Astrocyte (in vitro differentiated cells and primary cell): ENCODE data around the gene NCK2. TPM values are rescaled to one million over a fixed set of nuclear protein-coding genes. Genes with fewer than 3 reads are reported as not detected.

Source experiments
- DNase-seq: peaks from one replicate; pipeline ENCODE4 v3.0.0-alpha.2; 2010; ENCODE audit warnings: low read depth
- FAIRE-seq: peaks from 2 replicates; lab custom pipeline; 2011; peaks lifted over from hg19 to GRCh38; lab: Jason Lieb, UNC
- H2AFZ ChIP-seq: 2 replicates; pipeline ENCODE4 v1.6.0; 2012; ENCODE audit warnings: low read depth, low read length, inconsistent platforms
- H3K27ac ChIP-seq: 2 replicates; pipeline ENCODE4 v1.5.1; 2011; ENCODE audit warnings: low read depth, low read length, inconsistent platforms
- H3K27me3 ChIP-seq: 2 replicates; pipeline ENCODE4 v1.6.0; 2011; ENCODE audit warnings: low read length, inconsistent platforms; ENCODE audit not compliant: insufficient read depth
- H3K36me3 ChIP-seq: 2 replicates; pipeline ENCODE4 v1.5.1; 2011; ENCODE audit warnings: low read length, inconsistent platforms; ENCODE audit not compliant: insufficient read depth
- H3K4me1 ChIP-seq: 2 replicates; pipeline ENCODE4 v1.5.1; 2011; ENCODE audit warnings: low read length, inconsistent platforms; ENCODE audit not compliant: insufficient read depth
- H3K4me2 ChIP-seq: 2 replicates; pipeline ENCODE4 v1.6.0; 2012; ENCODE audit warnings: low read length, inconsistent platforms
- H3K4me3 ChIP-seq: 2 replicates; pipeline ENCODE4 v1.5.1; 2011; ENCODE audit warnings: low read depth, mild to moderate bottlenecking, low read length, inconsistent platforms; ENCODE audit not compliant: insufficient read depth
- H3K79me2 ChIP-seq: 2 replicates; pipeline ENCODE4 v1.6.0; 2012; ENCODE audit warnings: mild to moderate bottlenecking, low read length, inconsistent platforms; ENCODE audit not compliant: insufficient read depth
- H3K9ac ChIP-seq: 2 replicates; pipeline ENCODE4 v1.6.0; 2012; ENCODE audit warnings: mild to moderate bottlenecking, low read length, inconsistent platforms
- H3K9me3 ChIP-seq: 2 replicates; pipeline ENCODE4 v1.5.1; 2012; ENCODE audit warnings: low read depth, mild to moderate bottlenecking, low read length, inconsistent platforms; ENCODE audit not compliant: insufficient read depth
- H4K20me1 ChIP-seq: 2 replicates; pipeline ENCODE4 v1.6.0; 2012; ENCODE audit warnings: low read length, inconsistent platforms; ENCODE audit not compliant: insufficient read depth
- H3K27ac Mint-ChIP-seq: one replicate; pipeline ENCODE4 v1.8.0; 2021; ENCODE audit warnings: mild to moderate bottlenecking, mixed read lengths; ENCODE audit not compliant: unreplicated experiment
- H3K27me3 Mint-ChIP-seq: one replicate; pipeline ENCODE4 v1.8.0; 2021; ENCODE audit warnings: low read depth, mixed read lengths; ENCODE audit not compliant: unreplicated experiment
- H3K36me3 Mint-ChIP-seq: one replicate; pipeline ENCODE4 v1.8.0; 2021; ENCODE audit warnings: low read depth, mixed read lengths; ENCODE audit not compliant: unreplicated experiment
- H3K4me1 Mint-ChIP-seq: one replicate; pipeline ENCODE4 v1.8.0; 2021; ENCODE audit warnings: low read depth, mixed read lengths; ENCODE audit not compliant: unreplicated experiment
- H3K4me3 Mint-ChIP-seq: one replicate; pipeline ENCODE4 v1.8.0; 2021; ENCODE audit warnings: mild to moderate bottlenecking, moderate library complexity, mixed read lengths; ENCODE audit not compliant: unreplicated experiment
- H3K9me3 Mint-ChIP-seq: one replicate; pipeline ENCODE4 v1.8.0; 2021; ENCODE audit warnings: mild to moderate bottlenecking, mixed read lengths; ENCODE audit not compliant: unreplicated experiment
- EZH2 ChIP-seq: IDR thresholded peaks from 2 replicates; pipeline ENCODE4 v1.6.1; 2012; ENCODE audit warnings: mild to moderate bottlenecking, low read length, inconsistent platforms; ENCODE audit not compliant: insufficient read depth
- total RNA-seq: library from RNA; stranded (reverse); gene quantifications from 2 replicates; pipeline ENCODE4 v1.2.1, GENCODE V29; 2021
- TF ChIP-seq, protein P1 (sequence below): IDR thresholded peaks from 2 replicates; pipeline ENCODE4 v1.5.1; 2011; ENCODE audit warnings: low read depth, mild to moderate bottlenecking, inconsistent platforms, low read length, moderate library complexity; ENCODE audit not compliant: insufficient read depth

Gene NCK2
- total RNA-seq, 1 donor from 2014 or later = 61.6 TPM

DNA sequence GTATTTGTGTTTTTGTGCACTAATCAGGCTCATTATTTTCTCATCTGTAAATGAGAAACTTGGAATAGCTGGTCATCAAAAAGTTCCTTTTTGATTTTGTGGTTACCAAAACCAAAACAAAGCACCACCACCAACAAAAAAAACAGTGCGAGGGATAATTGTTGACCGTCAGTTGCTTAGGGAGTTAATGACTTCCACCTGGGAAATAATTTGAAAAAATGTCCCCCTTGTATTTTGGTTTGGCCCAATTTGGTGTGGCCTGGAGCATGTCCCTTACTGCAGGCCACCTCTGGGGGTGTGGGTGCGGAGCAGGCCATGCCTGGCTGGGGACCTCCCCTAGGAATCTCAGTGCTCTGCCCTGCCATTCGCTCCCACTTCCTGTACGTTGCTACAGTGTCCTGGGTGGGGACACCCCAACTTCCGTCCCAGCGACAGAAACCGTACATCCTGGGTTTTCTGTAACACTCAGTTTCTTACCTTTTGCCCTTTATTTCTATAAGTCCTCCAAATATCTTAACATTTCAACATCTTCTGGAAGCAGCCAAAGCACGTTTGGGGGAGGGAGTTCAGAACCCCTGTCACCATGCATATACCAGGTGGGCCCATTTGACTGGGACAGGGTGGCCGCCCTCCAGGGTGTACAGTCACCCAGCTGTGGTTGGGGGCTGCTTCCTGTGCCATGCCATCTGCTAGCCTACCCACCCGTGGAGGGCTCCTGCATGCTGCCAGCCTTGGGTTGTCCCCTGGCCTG lies 31.3 kb downstream of the NCK2 start:
- H3K36me3 ChIP-seq = no peaks in the 10 kb centered on the region
- Mint-ChIP-seq H3K36me3 (peaks cover 8% of the 10 kb centered on the region), H3K9me3 (peaks cover 2% of the 10 kb centered on the region), H3K4me1 (peaks cover 32% of the 10 kb centered on the region), H3K27me3 (no peaks in the 10 kb centered on the region), H3K4me3 (no peak overlapping the region), H3K27ac (no peak overlapping the region)
- no peaks in the 10 kb centered on the region for H3K9me3 ChIP-seq
- DNase-seq (no peak), FAIRE-seq (no peak)
- H3K4me3 ChIP-seq = no peak overlapping the region
- H3K79me2 ChIP-seq = peaks cover 92% of the 10 kb centered on the region
- no peak overlapping the region for H3K9ac ChIP-seq
- H3K4me1 ChIP-seq = no peaks in the 10 kb centered on the region
- H3K27ac ChIP-seq = no peak overlapping the region
- no peak for TF ChIP-seq EZH2
- TF ChIP-seq, protein P1, sequence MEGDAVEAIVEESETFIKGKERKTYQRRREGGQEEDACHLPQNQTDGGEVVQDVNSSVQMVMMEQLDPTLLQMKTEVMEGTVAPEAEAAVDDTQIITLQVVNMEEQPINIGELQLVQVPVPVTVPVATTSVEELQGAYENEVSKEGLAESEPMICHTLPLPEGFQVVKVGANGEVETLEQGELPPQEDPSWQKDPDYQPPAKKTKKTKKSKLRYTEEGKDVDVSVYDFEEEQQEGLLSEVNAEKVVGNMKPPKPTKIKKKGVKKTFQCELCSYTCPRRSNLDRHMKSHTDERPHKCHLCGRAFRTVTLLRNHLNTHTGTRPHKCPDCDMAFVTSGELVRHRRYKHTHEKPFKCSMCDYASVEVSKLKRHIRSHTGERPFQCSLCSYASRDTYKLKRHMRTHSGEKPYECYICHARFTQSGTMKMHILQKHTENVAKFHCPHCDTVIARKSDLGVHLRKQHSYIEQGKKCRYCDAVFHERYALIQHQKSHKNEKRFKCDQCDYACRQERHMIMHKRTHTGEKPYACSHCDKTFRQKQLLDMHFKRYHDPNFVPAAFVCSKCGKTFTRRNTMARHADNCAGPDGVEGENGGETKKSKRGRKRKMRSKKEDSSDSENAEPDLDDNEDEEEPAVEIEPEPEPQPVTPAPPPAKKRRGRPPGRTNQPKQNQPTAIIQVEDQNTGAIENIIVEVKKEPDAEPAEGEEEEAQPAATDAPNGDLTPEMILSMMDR = no peak
- no peaks in the 10 kb centered on the region for H3K27me3 ChIP-seq
- H4K20me1 ChIP-seq = peaks cover 84% of the 10 kb centered on the region
- no peak overlapping the region for H3K4me2 ChIP-seq
- no peak overlapping the region for H2AFZ ChIP-seq

DNA sequence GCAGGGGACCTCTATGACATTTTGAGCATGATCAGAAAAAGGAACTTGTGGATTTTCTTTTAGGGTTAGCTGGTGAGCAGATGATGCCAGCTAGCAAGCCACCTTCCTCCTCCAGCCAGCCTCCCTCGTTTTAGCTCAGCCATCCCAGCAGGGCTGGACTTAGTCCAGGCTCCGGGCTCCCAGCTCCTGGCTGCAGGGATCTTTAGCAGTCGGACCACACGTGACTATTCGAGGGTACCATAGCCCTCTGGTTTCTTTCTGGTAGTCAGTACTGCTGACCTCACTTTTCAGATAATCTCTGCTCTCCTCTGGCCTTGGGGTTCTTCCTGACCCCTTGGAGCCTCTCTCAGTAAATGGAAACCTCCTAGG lies 31.8 kb downstream of the NCK2 start:
- FAIRE-seq (no peak), DNase-seq (no peak)
- Histone ChIP-seq H3K4me1 (no peaks in the 10 kb centered on the region), H2AFZ (no peak overlapping the region), H3K4me2 (no peak overlapping the region), H3K9me3 (no peaks in the 10 kb centered on the region), H3K9ac (no peak overlapping the region), H3K4me3 (no peak overlapping the region), H3K79me2 (peaks cover 93% of the 10 kb centered on the region), H3K36me3 (no peaks in the 10 kb centered on the region), H3K27ac (no peak overlapping the region), H3K27me3 (no peaks in the 10 kb centered on the region), H4K20me1 (peaks cover 85% of the 10 kb centered on the region)
- Mint-ChIP-seq H3K9me3 (peaks cover 2% of the 10 kb centered on the region), H3K4me3 (no peak overlapping the region), H3K27me3 (no peaks in the 10 kb centered on the region), H3K36me3 (peaks cover 8% of the 10 kb centered on the region), H3K27ac (no peak overlapping the region), H3K4me1 (peaks cover 36% of the 10 kb centered on the region)
- TF ChIP-seq, protein P1 = no peak
- TF ChIP-seq EZH2 = no peak

DNA sequence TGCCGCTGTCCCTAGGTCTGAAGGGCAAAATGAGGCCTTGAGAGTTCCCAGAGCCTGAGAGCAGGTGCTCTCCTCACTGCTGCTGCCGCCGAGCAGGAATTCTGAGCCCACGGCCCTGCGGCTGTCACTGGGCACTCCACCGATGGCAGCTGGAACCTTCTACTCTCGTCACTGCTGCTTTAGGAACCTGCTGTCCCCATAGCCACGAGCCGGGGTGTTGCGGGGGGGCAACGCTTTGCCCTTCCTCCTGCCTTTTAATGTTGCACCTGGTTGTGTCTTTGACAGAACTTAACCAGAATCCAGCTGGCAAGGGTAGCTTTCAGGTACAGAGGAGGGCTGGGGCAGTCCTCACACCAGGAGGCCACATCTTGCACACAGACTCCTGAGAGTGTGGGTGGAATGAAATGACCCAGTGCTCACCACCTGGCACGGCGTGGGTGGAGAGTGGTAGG lies 32.3 kb downstream of the NCK2 start:
- Histone ChIP-seq H3K4me1 (no peaks in the 10 kb centered on the region), H3K36me3 (no peaks in the 10 kb centered on the region), H2AFZ (no peak overlapping the region), H3K9ac (no peak overlapping the region), H3K9me3 (no peaks in the 10 kb centered on the region), H3K4me3 (no peak overlapping the region), H3K27ac (no peak overlapping the region), H3K79me2 (peaks cover 93% of the 10 kb centered on the region), H3K27me3 (no peaks in the 10 kb centered on the region), H4K20me1 (peaks cover 85% of the 10 kb centered on the region), H3K4me2 (no peak overlapping the region)
- H3K27me3 Mint-ChIP-seq = no peaks in the 10 kb centered on the region
- H3K4me3 Mint-ChIP-seq = no peak overlapping the region
- no peak overlapping the region for H3K27ac Mint-ChIP-seq
- DNase-seq (no peak), FAIRE-seq (no peak)
- TF ChIP-seq, protein P1 = no peak
- TF ChIP-seq EZH2 = no peak
- peaks cover 33% of the 10 kb centered on the region for H3K4me1 Mint-ChIP-seq
- H3K9me3 Mint-ChIP-seq = peaks cover 2% of the 10 kb centered on the region
- H3K36me3 Mint-ChIP-seq = peaks cover 8% of the 10 kb centered on the region
